Stimulated activated CD4-positive, alpha-beta T cell treated with anti-CD3 and anti-CD28 coated beads, Interleukin-12 subunit alpha, Interleukin-12 subunit beta, amount 100 ng/mL, for 48 hours (primary cell): ENCODE measurements around the gene LSM3.

ENCODE experiments used
- DNase-seq, 3 donors: peaks; one replicate each; pipeline ENCODE4 v3.0.0-alpha.2; 2020; ENCODE audit warnings: low read depth in 2 of 3, low spot score in 1 of 3

The LSM3 gene

GRCh38 chr3:14156843-14157561, 21.6 kb upstream of the LSM3 start:
- no peak for DNase-seq

GRCh38 chr3:14157951-14158350, 20.7 kb upstream of the LSM3 start:
- no peak for DNase-seq

DNA sequence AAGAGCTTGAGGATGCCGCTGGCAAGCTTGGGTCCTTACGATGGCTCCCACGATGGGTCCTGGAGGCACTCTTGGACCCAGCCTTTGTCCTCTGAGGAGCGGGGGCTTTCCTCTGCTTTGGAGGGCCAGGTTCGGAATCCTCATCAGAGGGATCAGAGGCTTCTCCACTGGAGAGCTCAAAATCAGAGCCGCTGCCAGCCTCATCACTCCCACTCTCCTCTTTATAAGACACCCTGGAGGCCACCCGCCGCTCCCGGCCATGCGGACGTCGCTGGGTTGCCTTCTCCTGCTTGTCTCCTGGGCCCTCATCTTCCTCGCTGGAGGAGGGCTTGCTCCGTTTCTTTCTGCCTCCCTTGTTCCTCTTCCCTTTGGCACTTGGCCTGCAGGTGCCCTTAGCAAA, 20.2 kb upstream of the LSM3 start:
- no peak for DNase-seq

- DNase-seq = no peak
Measured at GRCh38 chr3:14159426-14159825, 19.2 kb upstream of the LSM3 start.

- DNase-seq = no peak
Measured at GRCh38 chr3:14161282-14161681, 17.3 kb upstream of the LSM3 start.

GRCh38 chr3:14162178-14162577, 16.4 kb upstream of the LSM3 start:
- DNase-seq = no peak

DNA sequence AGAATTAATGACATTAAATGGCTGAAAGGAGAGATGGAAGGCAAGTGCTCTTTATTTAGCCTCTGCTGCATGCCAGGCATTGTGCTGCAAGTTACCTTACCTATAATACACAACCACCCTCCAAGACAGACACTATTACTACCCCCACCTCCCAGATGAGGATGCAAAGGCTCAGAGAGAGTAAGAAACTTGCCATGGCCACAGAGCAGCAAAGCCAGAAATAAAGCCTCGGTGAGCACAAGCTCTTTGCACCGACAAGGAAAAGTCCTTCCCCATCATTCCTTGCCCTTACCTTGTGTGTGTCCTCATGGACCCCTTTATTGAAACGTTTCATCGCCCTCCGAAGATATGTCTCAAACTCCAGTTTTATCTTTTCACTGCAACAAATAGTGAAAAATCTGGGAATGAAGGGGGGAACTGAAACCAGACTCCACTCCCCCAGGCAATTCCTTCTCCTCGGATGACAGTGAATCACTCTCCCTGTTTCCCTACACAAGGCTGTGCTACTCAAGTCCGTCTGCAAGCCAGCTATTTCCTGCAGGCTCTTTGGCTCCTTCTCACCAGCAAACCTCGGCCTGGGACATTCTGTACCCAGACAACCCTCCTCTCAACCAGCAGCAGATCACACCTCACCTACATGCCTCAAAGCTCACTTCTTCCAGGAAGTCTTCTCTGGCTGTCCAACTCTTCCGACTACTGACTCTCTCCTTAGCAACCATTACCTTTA, 11.6 kb upstream of the LSM3 start:
- DNase-seq = no peak

GRCh38 chr3:14169435-14169834, 9.2 kb upstream of the LSM3 start:
- no peak for DNase-seq

GRCh38 chr3:14169871-14170270, 8.7 kb upstream of the LSM3 start:
- no peak for DNase-seq

- no peak for DNase-seq
Measured at GRCh38 chr3:14170531-14171159, 8.0 kb upstream of the LSM3 start.

DNA sequence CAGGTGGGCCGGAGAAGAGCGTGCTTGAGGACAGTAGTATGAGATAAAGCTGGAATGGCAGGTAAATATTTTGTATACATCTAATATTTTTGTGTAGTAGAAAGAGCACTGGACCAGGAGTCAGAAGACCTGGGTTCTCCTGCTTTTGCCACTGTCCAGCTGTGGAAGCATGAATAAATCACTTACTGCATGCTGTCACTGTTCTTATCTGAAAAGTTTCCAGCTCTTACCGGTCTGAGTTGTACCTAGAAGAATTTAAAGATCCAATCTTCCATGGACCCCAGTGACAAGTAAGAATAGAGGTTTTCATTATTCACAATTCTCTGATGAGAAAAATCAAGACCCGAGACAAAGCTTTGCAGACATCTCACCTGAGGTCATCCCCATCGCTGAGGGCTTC, 6.1 kb upstream of the LSM3 start:
- no peak for DNase-seq

DNA sequence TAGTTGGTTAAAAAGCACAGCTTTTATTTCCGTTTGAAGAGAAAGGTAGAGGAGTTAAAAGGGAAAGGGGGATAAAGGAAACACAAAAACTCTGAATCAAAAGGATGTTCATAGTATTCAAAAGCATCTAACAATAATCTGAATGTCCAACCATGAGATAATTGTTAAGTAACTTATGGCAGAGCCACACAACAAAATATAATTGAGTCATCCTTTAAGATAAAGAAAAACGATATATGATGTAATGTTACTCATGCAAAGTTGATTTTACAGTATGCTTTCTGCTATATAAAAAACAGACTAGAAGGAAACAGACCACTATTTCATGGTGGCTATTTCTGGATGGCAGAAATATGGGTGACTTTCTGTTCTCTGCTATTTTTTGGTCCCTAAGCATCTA, 4.1 kb upstream of the LSM3 start:
- no peak for DNase-seq

- DNase-seq = peak; percentile 15 to 61 (median 25)
Measured at GRCh38 chr3:14175383-14176037, 3.1 kb upstream of the LSM3 start.

DNA sequence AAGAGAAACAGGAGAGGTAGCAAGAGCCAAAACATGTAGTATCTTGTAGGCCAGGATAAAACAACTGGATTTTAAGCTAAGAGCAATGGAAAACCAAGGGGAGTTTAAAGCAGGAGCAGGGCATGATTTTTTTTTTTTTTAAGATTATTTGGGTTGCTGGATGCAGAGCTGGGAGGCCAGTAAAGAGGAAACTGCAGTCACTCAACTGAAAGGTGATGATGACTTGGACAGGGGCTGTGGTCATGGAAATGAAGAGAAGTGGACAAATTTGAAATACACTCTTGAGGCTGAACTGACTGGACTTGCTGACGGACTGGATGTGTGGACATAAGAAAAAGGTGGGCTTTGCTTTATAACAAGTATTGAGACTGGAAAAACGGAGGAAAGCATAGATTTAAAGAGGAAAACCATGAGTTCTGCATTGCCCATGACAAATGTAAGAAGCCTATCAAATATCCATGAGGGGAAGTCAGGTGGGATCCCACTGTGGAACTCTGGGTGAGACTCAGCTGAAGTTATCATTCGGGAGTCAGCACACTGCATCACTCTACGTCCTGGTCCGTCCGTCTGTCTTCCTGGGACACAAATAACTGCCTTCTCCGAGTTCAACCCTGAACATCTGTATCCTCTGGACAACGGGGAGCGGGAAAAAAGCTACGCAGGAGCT, 904 bp upstream of the LSM3 start:
- DNase-seq = no peak

DNA sequence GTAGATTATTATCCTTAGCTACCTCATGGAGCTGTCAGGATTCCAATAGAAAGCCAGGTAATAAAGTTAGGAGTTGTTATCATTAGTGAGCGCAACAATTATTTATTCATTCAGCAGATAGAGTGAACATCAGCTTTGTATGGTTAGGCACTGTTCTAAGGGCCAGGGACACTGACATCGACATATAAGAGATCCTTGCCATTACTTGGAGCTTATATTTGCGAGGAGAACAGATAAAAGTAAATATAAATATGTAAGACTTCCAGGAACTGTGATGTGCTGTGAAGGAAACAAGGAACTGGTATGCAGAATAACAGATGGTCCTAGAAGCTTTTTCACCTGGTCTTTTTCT, 473 bp downstream of the LSM3 start:
- DNase-seq = no peak

- no peak for DNase-seq
Measured at GRCh38 chr3:14179795-14180194, 1.2 kb downstream of the LSM3 start.

DNA sequence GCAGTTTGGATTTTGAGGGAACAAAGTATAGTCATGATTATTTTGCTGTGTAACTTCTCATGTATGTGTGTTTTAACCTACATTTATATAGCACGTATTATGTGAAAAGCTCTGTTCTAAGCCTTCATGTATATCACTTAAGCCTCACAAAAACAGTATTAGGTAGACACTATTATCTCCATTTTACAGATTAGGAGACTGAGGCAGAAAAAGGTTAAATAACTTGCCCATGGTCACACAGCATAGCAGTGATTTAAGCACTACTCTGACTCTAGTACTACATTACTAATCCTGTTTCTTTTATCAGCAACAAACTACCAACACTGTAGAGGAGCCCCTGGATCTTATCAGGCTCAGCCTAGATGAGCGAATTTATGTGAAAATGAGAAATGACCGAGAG, 2.6 kb downstream of the LSM3 start:
- DNase-seq = no peak

- DNase-seq = no peak
Measured at GRCh38 chr3:14183015-14183577, 4.5 kb downstream of the LSM3 start.

DNA sequence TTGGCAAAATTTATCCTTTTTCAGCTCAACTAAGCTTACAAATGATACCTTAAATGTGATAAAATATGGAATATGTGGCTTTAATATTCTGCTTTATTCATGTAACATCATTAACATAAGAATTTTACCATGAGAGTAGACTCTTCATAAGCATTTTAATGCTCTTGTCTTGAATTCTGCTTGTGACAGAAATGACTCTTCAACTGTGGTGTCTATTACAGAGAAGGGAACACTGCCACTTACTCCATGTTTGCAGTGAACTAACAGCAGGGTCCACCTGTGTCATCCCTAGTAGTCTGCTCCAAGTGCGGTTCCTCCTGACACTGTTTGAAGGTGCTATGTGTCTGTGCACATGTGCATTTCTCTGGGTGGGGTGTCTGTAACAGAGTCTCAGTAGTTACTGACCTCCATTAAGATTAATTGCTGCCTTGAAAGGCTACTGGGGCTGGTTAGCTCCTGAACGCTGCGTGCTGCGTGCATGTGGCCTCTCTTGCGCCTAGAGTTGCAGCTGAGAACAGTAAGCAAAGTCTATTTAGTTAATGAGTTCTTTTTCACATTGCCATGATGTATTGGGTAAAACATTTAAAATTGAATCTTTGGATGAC, 8.3 kb downstream of the LSM3 start:
- no peak for DNase-seq

- no peak for DNase-seq
Measured at GRCh38 chr3:14188041-14188754, 9.6 kb downstream of the LSM3 start.
